RPMI8226 (cell line): ENCODE data around the gene RAB4B.
"Not testable (repeated sequence)": the region's sequence is repeated elsewhere in the genome, so short reads cannot be mapped to it uniquely, and the experiment has no call there.

ENCODE experiments used
- DNase-seq: peaks from one replicate; pipeline ENCODE4 v3.0.0-alpha.2; 2015

The RAB4B gene

GRCh38 chr19:40825460-40826095, 47.5 kb downstream of the RAB4B start:
- not testable (repeated sequence) for DNase-seq

GRCh38 chr19:40826312-40826698, 48.3 kb downstream of the RAB4B start:
- not testable (repeated sequence) for DNase-seq

GRCh38 chr19:40826699-40827385, 48.8 kb downstream of the RAB4B start:
- DNase-seq: not testable (repeated sequence)

- no peak for DNase-seq
Observed at GRCh38 chr19:40827386-40828247, 49.6 kb downstream of the RAB4B start.

- DNase-seq: no peak
Observed at GRCh38 chr19:40829205-40829604, 51.2 kb downstream of the RAB4B start.

- not testable (repeated sequence) for DNase-seq
Observed at GRCh38 chr19:40830741-40831140, 52.7 kb downstream of the RAB4B start.

GRCh38 chr19:40831502-40832430, 53.7 kb downstream of the RAB4B start:
- no peak for DNase-seq

- DNase-seq: not testable (repeated sequence)
Observed at GRCh38 chr19:40832431-40832790, 54.4 kb downstream of the RAB4B start.

GRCh38 chr19:40833728-40834533, 55.9 kb downstream of the RAB4B start:
- DNase-seq: not testable (repeated sequence)

GRCh38 chr19:40836754-40837429, 58.8 kb downstream of the RAB4B start:
- no peak for DNase-seq

GRCh38 chr19:40838477-40838876, 60.4 kb downstream of the RAB4B start:
- DNase-seq: not testable (repeated sequence)

- DNase-seq: not testable (repeated sequence)
Observed at GRCh38 chr19:40842012-40842411, 64.0 kb downstream of the RAB4B start.

GRCh38 chr19:40842997-40843652, 65.1 kb downstream of the RAB4B start:
- DNase-seq: not testable (repeated sequence)

GRCh38 chr19:40843653-40844052, 65.6 kb downstream of the RAB4B start:
- not testable (repeated sequence) for DNase-seq
